Liver (tissue), 9 donors: ENCODE results near the gene ADIG. TPM values are rescaled to one million over a fixed set of nuclear protein-coding genes. Genes with fewer than 3 reads are reported as not detected.

Source experiments
- DNase-seq: peaks from one replicate; pipeline ENCODE4 v3.0.0-alpha.2; 2017; ENCODE audit warnings: low spot score
- H3K27ac ChIP-seq, 2 donors: one replicate each; pipeline ENCODE4 v1.7.0; 2013; ENCODE audit warnings: inconsistent platforms in 2 of 2, low read length in 2 of 2, control low read depth in 1 of 2, low read depth in 1 of 2, mild to moderate bottlenecking in 1 of 2
- H3K27me3 ChIP-seq, 4 donors: one replicate each; pipeline versions ENCODE4 v1.6.1 to v1.7.0; 2013; ENCODE audit warnings: low read length in 3 of 4, inconsistent platforms in 1 of 4, mild to moderate bottlenecking in 1 of 4, moderate library complexity in 1 of 4; ENCODE audit not compliant: control insufficient read depth in 4 of 4, insufficient read depth in 4 of 4
- H3K36me3 ChIP-seq, 4 donors: one replicate each; pipeline versions ENCODE4 v1.6.1 to v1.7.0; 2013; ENCODE audit warnings: low read length in 3 of 4, mild to moderate bottlenecking in 3 of 4, low read depth in 1 of 4, moderate library complexity in 1 of 4; ENCODE audit not compliant: control insufficient read depth in 4 of 4, insufficient read depth in 3 of 4
- H3K4me1 ChIP-seq, 4 donors: one replicate each; pipeline versions ENCODE4 v1.6.1 to v1.7.0; 2013; ENCODE audit warnings: low read length in 3 of 4, mild to moderate bottlenecking in 3 of 4, moderate library complexity in 1 of 4; ENCODE audit not compliant: control insufficient read depth in 4 of 4, insufficient read depth in 4 of 4
- H3K4me3 ChIP-seq, 3 donors: one replicate each; pipeline versions ENCODE4 v1.6.1 to v1.7.0; 2013; ENCODE audit warnings: low read length in 3 of 3, control low read depth in 1 of 3, low read depth in 1 of 3, mild to moderate bottlenecking in 1 of 3
- H3K9ac ChIP-seq, 2 donors: one replicate each; pipeline ENCODE4 v1.7.0; 2013; ENCODE audit warnings: low read length in 2 of 2, mild to moderate bottlenecking in 2 of 2, moderate library complexity in 2 of 2, control low read depth in 1 of 2, low read depth in 1 of 2
- H3K9me3 ChIP-seq, 4 donors: one replicate each; pipeline versions ENCODE4 v1.6.1 to v1.7.0; 2013; ENCODE audit warnings: low read length in 3 of 4; ENCODE audit not compliant: control insufficient read depth in 4 of 4
- CTCF ChIP-seq: fragments of 150-350 bp; IDR thresholded peaks from 2 replicates; pipeline ENCODE4 v1.5.1; 2017; ENCODE audit warnings: improper control_type of control experiment, low read depth, low read length; ENCODE audit not compliant: missing input control
- EGR1 ChIP-seq, 2 donors: IDR thresholded peaks; 2 replicates each; pipeline ENCODE4 v1.6.1; 2016 to 2018; ENCODE audit warnings: antibody characterized with exemption in 2 of 2, low read depth in 2 of 2
- FOXA1 ChIP-seq: IDR thresholded peaks from 2 replicates; pipeline ENCODE4 v1.6.1; 2016; ENCODE audit warnings: antibody characterized with exemption
- FOXA2 ChIP-seq: IDR thresholded peaks from 2 replicates; pipeline ENCODE4 v1.6.1; 2016; ENCODE audit warnings: antibody characterized with exemption
- GABPA ChIP-seq, 2 donors: IDR thresholded peaks in 1 of 2; conservative IDR thresholded peaks in 1 of 2; 2 replicates each; pipeline ENCODE4 v1.6.1; 2016; ENCODE audit warnings: antibody characterized with exemption in 2 of 2, mild to moderate bottlenecking in 1 of 2, moderate library complexity in 1 of 2
- HNF4A ChIP-seq, 2 donors: conservative IDR thresholded peaks; 2 replicates each; pipeline ENCODE4 v1.6.1; 2016; ENCODE audit warnings: antibody characterized with exemption in 2 of 2, mild to moderate bottlenecking in 2 of 2
- HNF4G ChIP-seq: IDR thresholded peaks from 2 replicates; pipeline ENCODE4 v1.6.1; 2016; ENCODE audit warnings: antibody characterized with exemption
- JUND ChIP-seq, 2 donors: IDR thresholded peaks; 2 replicates each; pipeline ENCODE4 v1.6.1; 2016; ENCODE audit warnings: antibody characterized with exemption in 2 of 2
- MAX ChIP-seq: IDR thresholded peaks from 2 replicates; pipeline ENCODE4 v1.6.1; 2016; ENCODE audit warnings: antibody characterized with exemption
- NR2F2 ChIP-seq: IDR thresholded peaks from 2 replicates; pipeline ENCODE4 v1.6.1; 2016; ENCODE audit warnings: antibody characterized with exemption
- RAD21 ChIP-seq, 2 donors: IDR thresholded peaks; 2 replicates each; pipeline ENCODE4 v1.6.1; 2016; ENCODE audit warnings: antibody characterized with exemption in 2 of 2, mild to moderate bottlenecking in 2 of 2
- RXRA ChIP-seq, 2 donors: IDR thresholded peaks; 2 replicates each; pipeline ENCODE4 v1.6.1; 2017 to 2018; ENCODE audit warnings: antibody characterized with exemption in 2 of 2, mild to moderate bottlenecking in 1 of 2
- SP1 ChIP-seq: IDR thresholded peaks from 2 replicates; pipeline ENCODE4 v1.6.1; 2018; ENCODE audit warnings: antibody characterized with exemption, mild to moderate bottlenecking
- TAF1 ChIP-seq: conservative IDR thresholded peaks from 2 replicates; pipeline ENCODE4 v1.6.1; 2016; ENCODE audit warnings: antibody characterized with exemption, mild to moderate bottlenecking
- YY1 ChIP-seq: IDR thresholded peaks from 2 replicates; pipeline ENCODE4 v1.6.1; 2016; ENCODE audit warnings: antibody characterized with exemption, mild to moderate bottlenecking
- WGBS: extraction: QIAGEN DNeasy Blood & Tissue Kit; methylation state at CpG from one replicate; pipeline ENCODE4 v1.1.7; 2013; 5-methylcytosine and 5-hydroxymethylcytosine counted together
- polyA plus RNA-seq, 2 donors: library from polyadenylated mRNA; stranded (reverse) in 1 of 2; unstranded in 1 of 2; fragments of 200-250 nt in 1 of 2; fragments of >200 nt in 1 of 2; fragmentation: Nextera tagmentation in 1 of 2; extraction: Ambion mirVana in 1 of 2; gene quantifications; one replicate each; pipeline versions ENCODE4 v1.2.1 to v1.2.3, GENCODE V29; 2013 to 2015
- total RNA-seq, 2 donors: library from RNA; depleted of rRNA; stranded (reverse); fragments of >200 nt; gene quantifications; one replicate each; pipeline ENCODE4 v1.2.3, GENCODE V29; 2014
- TF ChIP-seq, protein P1 (sequence below): IDR thresholded peaks from 2 replicates; pipeline ENCODE4 v1.6.1; 2016; ENCODE audit warnings: antibody characterized with exemption, mild to moderate bottlenecking
- TF ChIP-seq, protein P2 (sequence below): IDR thresholded peaks from 2 replicates; pipeline ENCODE4 v1.6.1; 2016; ENCODE audit warnings: antibody characterized with exemption
- donor health status: healthy.
- donor health status: healthy.
- donor health status: healthy.
- donor health status: healthy.
- donor health status: healthy.

Gene ADIG
- total and polyA plus RNA-seq, 4 donors, result not detected

DNA sequence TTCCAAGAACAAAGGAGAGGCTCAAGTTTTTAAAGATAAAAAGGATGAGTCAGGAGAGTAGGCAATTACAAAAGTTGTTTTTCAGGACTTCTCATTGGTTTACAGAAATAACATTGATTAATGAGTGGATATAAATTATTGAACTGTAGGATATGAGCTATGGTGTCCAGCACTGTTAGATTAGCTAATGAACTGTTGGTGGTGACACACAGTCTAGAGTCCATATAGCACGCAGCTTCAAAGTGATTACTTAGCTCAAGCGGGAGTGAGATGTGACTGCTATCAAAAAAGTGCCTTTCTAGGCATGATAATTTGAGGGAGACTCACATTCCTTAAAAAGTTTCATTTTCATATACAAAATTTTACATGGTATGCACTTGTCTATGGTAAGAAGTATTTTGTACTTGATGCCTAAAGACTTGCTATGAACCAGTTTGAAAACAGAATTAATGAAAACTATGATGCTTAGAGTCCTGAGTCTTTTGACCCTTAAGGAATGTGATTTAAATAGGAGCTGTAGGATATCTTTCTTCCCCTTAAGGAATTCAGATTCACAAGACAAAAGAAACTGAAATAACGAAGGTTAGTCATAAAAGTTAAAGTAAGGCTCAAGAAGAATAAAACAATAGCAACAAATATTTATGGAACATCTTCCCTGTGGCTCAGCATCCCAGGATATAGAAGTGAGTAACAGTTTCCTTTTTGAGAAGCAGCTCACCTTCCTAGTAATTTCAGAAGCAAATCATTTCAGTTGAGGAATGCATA is 22.2 kb upstream of the ADIG start:
- H3K36me3 ChIP-seq, result peaks cover 13 to 56% (median 34%) of the 10 kb centered on the region in 4 donors
- H3K27me3 ChIP-seq, result no peaks in the 10 kb centered on the region
- H3K4me3 ChIP-seq, result no peak overlapping the region
- TF ChIP-seq RAD21 (IDR thresholded peaks at IDR 0.05) (no peak), CTCF (no peak), RXRA (IDR thresholded peaks at IDR 0.05) (no peak)
- no peaks in the 10 kb centered on the region for H3K9me3 ChIP-seq
- H3K9ac ChIP-seq, result no peak overlapping the region
- no peak for DNase-seq
- 96% methylated on average over 3 of the region's 3 CpGs for WGBS
- no peaks in the 10 kb centered on the region for H3K4me1 ChIP-seq
- H3K27ac ChIP-seq, result no peak overlapping the region

DNA sequence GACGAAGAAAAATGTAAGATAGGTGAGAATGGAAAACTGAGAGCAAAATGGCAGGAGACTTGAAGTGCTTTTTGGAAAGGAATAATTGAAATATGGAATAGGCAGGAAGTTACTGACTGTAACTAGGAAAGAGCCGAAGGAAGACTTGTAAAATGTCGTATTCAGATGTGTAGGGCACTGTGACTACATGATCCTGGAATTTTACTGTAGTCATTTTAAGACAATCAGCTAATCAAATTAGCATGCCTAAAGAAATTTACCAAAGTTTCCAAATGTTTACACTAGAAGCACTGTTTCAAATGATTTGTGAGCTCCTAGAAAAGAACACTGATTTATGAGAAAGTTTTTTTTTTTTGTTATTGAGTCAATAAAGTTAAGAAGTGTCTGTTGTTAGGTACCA is 21.2 kb upstream of the ADIG start:
- WGBS, result 98% methylated on average over 3 of the region's 3 CpGs
- H3K9me3 ChIP-seq, result no peaks in the 10 kb centered on the region
- peaks cover 10 to 48% (median 30%) of the 10 kb centered on the region in 4 donors for H3K36me3 ChIP-seq
- no peak overlapping the region for H3K9ac ChIP-seq
- no peak for DNase-seq
- no peaks in the 10 kb centered on the region for H3K4me1 ChIP-seq
- no peak overlapping the region for H3K27ac ChIP-seq
- H3K27me3 ChIP-seq, result no peaks in the 10 kb centered on the region
- H3K4me3 ChIP-seq, result no peak overlapping the region
- TF ChIP-seq JUND (IDR thresholded peaks at IDR 0.05), result no peak
- no peak for TF ChIP-seq HNF4A (conservative IDR thresholded peaks at IDR 0.05)
- TF ChIP-seq YY1, result no peak
- no peak for TF ChIP-seq NR2F2
- TF ChIP-seq CTCF, result no peak
- TF ChIP-seq RXRA (IDR thresholded peaks at IDR 0.05), result no peak
- TF ChIP-seq TAF1, result no peak
- no peak for TF ChIP-seq GABPA (IDR thresholded peaks at IDR 0.05 in 1 of 2, conservative IDR thresholded peaks at IDR 0.05 in 1 of 2)
- TF ChIP-seq, protein P1, sequence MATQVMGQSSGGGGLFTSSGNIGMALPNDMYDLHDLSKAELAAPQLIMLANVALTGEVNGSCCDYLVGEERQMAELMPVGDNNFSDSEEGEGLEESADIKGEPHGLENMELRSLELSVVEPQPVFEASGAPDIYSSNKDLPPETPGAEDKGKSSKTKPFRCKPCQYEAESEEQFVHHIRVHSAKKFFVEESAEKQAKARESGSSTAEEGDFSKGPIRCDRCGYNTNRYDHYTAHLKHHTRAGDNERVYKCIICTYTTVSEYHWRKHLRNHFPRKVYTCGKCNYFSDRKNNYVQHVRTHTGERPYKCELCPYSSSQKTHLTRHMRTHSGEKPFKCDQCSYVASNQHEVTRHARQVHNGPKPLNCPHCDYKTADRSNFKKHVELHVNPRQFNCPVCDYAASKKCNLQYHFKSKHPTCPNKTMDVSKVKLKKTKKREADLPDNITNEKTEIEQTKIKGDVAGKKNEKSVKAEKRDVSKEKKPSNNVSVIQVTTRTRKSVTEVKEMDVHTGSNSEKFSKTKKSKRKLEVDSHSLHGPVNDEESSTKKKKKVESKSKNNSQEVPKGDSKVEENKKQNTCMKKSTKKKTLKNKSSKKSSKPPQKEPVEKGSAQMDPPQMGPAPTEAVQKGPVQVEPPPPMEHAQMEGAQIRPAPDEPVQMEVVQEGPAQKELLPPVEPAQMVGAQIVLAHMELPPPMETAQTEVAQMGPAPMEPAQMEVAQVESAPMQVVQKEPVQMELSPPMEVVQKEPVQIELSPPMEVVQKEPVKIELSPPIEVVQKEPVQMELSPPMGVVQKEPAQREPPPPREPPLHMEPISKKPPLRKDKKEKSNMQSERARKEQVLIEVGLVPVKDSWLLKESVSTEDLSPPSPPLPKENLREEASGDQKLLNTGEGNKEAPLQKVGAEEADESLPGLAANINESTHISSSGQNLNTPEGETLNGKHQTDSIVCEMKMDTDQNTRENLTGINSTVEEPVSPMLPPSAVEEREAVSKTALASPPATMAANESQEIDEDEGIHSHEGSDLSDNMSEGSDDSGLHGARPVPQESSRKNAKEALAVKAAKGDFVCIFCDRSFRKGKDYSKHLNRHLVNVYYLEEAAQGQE, result no peak
- TF ChIP-seq FOXA1, result no peak
- TF ChIP-seq RAD21 (IDR thresholded peaks at IDR 0.05), result no peak
- TF ChIP-seq, protein P2, sequence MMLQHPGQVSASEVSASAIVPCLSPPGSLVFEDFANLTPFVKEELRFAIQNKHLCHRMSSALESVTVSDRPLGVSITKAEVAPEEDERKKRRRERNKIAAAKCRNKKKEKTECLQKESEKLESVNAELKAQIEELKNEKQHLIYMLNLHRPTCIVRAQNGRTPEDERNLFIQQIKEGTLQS, result no peak
- TF ChIP-seq EGR1 (IDR thresholded peaks at IDR 0.05; ENCODE audit: low read depth in 2 of 2), result no peak
- TF ChIP-seq HNF4G, result no peak
- TF ChIP-seq SP1, result no peak
- no peak for TF ChIP-seq FOXA2
- TF ChIP-seq MAX, result no peak
